Inflammatory macrophage treated with lipopolysaccharide for 1 hour (primary cell): ENCODE data around the gene HOPX.

ENCODE experiments used
- DNase-seq, 2 donors: peaks; one replicate each; pipeline ENCODE4 v3.0.0-alpha.2; 2020 to 2022

HOPX gene

DNA sequence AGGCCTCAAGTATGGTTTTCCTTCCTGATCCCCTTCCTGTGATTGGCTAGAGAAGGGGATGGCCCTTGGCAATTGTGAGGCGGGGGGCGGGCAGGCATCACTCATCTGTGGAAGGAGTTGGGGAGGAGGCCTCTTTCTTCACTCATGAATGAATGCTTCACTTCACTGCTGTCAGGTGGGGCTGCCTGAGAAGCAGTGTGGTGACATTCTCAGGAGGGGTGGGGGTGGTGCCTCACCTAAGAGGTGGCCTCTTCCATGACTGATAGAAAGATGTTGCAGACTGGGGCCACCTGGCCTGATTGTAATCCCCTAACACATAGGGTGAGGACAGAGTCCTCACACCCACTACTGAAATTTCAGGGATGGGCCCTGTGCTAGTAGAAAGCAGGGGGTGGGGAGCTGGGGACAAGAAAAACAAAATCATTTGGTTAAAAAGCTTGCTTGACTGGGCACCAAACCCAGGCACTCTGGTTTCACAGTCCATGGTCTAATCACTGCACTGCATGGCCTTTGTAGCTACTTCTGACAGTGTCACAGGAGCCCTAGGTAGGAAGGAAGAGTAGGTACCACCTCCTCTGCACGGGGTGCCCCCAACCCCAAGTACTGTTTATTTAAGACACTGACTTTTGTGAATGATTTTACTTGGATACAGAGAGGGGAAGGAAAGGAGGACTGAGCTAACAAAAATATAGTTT is 5.6 kb upstream of the HOPX start:
- no peak for DNase-seq

DNA sequence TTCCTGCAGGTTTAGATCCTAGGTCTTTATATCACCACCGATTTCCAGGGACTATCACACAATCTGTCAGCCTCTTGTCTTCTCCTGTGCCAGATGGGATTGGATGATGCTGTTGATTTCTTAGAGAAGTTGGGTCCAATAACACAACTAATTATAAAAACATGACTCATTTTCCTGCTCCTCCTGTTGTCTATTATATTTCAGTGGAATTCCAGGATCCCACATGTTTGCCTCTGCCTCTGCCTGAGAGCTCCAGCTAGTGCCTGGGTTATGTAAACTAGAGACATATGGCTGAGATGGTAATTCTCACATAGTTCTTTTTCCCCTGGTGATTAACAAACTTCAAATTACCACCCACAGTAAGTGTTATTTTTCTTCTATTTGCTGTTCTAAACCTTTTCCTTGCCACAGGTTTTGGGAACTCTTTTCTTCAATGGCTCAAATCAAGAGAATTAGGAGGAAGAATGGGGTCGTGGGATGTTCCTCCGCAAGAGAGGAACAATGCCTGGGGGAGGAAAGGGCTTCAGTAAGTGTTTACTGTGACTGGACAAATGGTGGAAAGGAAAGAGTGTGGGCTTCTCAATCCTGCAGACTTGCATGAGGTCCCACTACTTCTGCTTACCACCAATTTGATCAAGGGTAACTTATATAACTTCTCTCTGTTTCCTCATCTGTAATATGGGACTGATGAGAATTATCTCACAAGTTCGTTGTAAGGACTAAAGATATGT is 3.4 kb upstream of the HOPX start:
- peak in 1 of 2 donors; percentile 71 for DNase-seq

DNA sequence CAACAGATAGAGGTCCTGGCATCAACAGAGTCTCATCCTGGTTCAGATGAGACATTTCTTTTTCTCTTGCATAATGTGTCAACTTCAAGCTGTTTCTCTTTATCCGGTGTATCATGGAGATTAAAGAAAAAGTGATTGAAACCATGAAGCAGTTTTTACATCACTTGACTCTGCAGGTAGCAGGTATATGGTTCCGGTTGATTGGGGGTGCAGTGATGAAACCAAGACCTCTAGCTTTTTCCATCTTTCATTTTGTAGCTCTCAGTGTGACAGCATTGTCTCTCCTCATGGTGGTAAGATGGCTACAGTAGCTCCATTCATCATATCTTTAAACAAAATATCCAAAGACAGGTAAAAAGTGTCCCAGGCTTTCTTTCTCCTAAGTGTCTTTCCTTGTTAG is 2.4 kb upstream of the HOPX start:
- no peak for DNase-seq

DNA sequence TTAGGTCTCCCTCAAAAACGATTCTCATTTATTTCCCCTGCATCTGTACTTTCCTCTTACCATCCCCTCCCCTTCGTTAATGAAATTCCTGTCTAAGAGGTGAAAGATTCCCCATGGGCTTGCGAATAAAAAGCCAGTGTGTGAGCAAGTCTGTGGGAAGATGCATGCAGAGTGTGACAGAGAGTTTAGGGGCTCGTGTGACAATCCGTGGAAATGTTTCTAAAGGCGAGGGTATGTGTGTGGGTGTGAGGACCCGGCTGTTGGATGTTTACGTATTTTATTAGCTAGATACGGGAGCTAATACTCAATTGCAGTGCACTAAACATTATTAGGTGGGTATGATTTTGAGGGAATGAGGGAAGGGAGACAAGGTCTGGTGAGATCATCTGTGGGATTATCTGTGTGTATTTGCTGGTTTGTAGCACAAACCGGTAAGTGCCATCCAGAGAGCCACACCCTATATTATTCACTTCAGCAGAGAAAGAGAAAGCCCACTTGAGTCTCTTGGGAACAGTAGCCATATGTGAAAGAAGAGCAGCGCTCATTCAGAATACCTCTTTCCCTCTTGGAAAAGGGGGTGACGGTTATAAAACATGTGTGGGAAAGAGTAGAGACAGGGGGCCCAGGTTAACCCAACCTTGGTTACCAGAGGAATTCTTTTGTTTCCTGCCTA is 893 bp upstream of the HOPX start:
- DNase-seq: no peak

DNA sequence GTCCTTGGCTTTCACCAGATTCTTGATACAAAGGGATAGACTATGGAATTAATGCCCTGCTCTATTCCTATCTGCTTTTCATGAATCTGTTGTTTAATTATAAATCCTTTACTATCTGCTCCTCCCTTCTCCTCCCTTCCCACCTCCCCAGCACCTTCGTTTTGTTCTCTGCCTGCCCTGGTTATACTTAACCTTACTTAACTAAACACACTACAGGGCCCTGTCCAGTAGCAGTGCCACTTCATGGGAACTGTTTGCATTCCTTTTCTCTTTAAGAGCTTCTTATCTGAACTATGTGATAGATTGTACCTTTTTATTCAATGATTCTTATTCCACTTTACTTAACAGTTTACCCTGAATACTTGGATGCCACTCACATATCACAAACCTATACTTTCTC is 830 bp downstream of the HOPX start:
- DNase-seq: no peak

DNA sequence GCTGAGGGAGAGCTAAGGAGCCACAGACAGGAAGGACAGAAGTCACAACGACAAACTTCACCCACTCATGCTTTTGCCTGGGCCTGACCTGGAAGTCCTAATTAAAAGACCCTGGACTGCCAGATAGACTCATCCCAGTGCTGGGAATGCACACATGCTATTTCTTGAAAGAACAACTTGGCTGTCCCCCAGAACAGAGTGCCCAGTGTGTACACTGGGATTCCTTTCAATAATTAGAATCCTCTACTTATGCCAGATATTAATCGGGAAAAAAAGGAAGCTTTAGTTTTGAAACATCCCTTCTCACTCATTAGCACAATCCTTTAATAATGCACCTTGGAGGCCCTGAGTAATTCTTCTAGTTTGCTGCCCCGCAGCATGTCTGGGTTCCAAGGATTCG is 3.4 kb downstream of the HOPX start:
- DNase-seq: no peak

DNA sequence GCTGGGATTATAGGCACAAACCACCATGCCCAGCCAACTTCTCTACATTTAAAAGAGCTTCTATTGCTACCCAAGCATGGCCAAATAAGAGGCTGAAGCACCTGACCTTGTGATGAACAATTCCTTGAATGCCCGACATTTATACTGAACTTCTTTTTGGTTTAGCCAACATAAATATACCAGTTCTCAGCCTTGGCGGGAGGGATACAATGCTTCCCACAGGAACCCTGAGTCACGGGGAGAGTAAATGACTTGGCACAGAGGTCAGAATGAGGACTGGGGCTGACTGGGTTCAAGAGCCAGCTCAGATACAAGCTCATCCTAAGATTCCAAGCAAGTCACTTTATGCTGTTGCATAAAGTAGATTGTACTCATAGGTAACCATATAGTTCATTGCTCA is 6.1 kb downstream of the HOPX start:
- no peak for DNase-seq

DNA sequence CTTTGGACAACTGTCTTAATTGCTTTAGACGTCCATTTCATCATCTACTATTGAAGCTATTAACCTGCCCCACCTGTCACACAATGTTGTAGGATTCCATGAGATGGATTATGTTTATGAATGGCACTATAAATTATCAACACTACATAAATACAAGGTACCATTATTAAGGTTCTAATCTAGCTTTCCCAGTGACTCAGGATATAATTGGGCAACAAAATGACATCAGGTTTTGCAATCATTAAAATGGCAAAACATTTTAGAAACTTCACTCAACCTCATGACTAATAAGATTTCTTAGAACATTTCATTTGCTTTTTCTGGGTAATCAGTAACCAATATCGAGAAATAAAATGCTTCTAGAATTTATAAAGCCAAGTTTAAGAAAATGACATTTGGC is 9.2 kb downstream of the HOPX start:
- DNase-seq: peak; percentile 80 to 95

DNA sequence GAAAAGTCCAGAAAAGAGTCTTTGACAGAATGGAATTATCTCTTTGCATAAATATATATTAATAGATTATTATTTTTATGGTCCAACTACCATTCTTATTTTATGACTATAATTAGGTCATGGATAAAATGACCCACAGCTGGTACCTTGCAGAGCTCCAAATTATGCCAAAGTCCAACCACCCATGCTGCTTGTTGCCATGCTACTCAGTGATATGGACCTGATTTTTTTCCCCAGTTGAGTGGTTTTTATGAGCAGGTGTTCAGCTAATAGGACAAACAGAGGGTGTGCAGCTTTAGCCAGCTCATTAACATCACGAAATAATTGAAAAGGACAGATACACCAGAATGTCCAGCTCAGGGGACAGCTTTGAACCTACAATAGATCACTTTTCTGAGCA is 9.7 kb downstream of the HOPX start:
- DNase-seq: no peak

DNA sequence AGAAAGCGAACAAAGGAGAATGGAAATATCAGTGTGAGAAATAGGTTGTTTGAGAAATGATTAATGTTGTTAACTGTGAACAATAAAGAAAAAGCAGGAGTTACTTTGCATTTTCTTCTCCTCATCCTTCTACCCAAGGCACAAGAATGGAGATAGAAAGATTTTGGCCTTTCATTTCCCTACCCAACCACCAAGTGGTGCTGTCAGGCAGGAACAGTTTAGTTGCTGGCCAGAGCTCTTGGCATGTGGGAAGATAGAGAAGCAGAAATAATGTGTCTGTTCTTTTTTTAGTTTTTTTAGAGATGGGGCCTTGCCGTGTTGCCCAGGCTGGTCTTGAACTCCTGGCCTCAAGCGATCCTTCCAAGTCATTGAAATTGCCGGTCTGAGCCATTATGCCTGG is 12.8 kb downstream of the HOPX start:
- DNase-seq: peak in 1 of 2 donors; percentile 20

DNA sequence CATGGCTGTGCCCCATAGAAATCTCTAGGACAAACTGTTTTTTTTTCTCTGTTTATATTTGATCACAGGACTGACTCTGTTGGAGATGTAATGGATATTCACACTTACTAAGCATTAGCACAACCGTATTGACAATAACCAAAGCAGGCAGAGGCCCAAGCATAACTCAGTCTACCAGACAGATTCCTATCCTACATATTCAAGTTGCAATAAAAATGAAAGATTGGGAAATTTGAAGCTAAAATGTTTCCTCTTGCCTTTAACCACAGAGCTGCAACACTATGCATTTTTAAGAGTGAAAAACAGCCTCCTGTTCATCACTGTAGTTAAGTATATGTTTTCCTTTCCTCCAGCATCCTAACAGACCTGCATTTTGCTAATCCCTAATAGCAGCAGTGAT is 13.7 kb downstream of the HOPX start:
- peak in 1 of 2 donors; percentile 18 for DNase-seq

DNA sequence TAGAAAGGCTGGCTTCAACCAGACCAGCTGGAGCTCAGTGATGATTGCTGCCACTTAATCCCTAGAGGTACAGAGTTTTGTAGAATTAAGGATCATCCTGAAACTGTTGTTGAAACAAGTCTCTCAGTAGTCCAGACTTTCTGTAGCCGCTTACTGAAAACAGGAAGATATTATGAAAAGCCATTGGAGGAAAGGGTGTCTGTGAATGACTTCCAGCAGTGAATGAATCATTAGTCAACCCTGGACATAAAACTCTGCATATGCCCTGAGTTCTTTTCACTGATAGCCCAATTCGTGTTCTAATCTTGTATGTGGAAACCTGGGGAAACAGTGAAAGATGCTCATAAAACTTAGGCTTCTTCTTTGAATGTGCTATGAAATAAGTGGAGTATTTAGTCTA is 14.8 kb downstream of the HOPX start:
- DNase-seq: peak; percentile 43 to 53

DNA sequence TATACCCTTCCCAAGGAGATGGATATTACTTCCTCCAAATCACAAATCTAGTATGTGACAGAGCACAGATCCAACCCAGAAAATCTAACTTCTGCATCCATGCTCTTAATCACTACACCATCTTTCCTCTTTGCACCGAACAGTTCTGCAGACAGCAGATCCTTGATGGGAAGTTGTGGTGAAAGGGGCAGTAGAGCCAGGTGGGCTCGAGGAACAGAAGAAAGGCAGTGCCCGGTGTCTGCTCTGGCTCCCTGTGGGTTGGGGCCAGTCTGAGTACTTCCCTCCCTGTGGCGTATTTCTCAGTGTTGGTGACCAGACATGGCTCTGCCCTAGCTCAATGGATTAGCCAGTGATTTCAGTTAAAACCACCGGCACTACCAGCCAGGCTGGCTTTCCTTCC is 15.3 kb downstream of the HOPX start:
- no peak for DNase-seq

DNA sequence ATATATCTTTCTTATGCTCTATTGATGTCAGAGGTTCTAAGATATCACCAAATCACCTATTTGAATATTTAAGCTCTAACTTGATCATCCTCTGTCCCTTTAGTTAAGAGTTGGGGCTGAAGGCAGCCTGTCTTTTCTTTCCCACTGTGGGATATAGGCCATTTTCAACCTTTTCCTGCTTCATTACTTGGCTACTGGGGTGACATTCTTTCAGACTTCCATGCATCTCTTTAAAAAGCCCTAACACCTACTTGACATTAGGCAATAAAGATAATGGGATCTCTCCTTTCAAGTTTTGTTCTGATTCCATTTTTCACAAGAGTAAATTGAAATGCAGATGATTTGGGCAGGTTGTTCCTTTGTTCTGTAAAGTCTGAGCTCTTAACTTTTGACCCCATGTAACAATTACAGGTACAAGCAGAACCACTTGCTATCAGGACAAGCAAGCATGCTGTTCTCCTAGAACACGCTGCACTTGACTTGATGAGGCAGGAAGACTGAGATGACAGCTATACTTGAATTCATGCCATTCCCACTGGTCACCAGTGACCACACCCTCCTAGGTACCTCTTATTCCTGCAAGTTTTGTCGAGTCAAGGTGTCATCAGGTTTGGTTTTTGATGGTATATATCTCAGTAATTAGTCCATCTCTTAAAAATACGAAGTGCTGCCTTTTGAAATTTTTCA is 18.2 kb downstream of the HOPX start:
- DNase-seq: no peak

DNA sequence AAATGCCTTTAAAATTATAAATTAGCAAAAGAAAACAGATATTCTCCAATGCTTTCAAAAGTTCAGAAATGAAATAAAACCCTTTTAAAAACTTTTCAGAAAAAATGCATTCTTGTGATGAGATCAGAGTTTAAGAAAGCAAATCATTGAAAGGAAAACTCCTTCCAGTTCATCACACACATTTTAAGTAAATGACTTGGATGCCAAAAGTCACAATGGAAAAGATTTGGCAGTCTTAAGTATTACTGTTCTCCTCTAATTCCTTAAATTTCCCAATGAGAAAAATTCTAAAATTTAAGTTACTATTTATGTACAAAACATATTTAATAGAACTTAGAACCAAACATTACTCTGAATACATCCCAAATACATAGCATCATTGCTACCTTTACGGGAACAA is 21.1 kb downstream of the HOPX start:
- DNase-seq: no peak

DNA sequence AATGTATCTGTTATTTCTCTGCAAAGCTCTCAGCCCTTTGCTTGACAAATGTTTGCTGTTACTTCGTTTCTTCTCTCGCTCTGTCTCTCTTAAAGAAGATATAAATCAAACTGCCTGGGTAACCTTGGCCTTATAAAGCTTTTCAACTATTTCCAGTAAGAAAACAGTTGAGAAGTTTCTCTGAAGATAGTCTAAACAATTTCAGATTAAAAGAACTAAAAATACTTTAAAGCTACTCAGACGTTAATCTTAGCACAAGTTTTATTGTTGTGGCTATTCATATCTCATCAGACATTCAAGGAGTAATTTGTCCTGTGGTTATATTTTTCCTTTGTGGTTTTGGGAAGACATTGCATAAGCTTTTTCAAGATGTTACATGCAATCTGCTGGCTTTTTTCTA is 22.6 kb downstream of the HOPX start:
- no peak for DNase-seq

DNA sequence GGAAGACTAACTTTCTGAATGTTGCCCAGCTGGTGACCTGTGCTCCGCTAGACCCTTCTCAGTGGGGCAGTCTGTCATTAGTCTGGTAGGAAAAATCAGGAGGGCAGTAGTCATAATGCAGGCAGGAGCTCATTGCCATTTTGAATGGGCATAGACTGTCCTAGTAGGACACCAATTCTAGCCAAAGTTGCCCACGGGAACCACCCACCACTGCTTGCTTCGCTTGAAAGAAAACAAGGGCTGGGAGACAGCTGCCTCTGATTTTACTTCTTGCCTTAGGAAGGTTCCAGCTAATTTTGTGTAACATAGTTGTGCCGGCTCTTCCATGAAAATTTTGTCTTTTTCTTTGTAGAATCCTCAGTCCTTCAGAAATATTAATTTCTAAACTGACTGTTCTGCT is 23.3 kb downstream of the HOPX start:
- DNase-seq: no peak

DNA sequence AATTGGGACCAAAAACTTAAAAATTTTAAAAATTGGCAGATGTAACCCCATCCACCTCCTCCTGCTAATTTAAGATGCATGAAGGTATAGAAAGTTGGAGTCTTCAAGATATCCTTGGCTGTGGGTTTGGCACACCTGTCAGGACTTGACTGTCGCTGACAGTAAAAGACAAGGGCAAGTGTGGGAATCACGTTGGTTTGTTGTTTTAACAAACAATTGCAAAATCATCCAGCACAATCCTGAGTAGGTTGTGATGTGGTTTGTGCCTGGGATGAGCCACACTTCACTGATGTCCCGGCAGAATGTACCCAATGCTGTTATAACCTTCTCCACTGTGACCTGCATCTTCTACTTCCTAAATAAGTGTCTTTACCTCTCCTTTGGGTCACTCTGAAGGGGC is 24.0 kb downstream of the HOPX start:
- DNase-seq: no peak

DNA sequence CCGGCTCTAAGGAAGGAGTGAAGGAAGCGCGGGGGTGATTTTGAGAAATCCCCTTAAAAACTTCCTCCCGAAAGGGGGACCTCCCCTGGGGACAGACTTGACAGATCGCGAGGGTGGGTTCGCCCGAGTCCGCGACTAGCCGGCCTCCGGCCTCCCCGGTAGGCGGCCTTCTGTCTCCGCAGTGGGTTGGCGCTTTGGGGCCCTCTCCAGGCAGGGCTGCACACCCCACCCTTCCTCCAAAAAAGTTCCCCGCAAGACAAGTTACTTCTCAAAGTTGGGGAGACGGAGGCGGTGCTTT is 24.8 kb downstream of the HOPX start:
- DNase-seq: peak; percentile 45 to 68

DNA sequence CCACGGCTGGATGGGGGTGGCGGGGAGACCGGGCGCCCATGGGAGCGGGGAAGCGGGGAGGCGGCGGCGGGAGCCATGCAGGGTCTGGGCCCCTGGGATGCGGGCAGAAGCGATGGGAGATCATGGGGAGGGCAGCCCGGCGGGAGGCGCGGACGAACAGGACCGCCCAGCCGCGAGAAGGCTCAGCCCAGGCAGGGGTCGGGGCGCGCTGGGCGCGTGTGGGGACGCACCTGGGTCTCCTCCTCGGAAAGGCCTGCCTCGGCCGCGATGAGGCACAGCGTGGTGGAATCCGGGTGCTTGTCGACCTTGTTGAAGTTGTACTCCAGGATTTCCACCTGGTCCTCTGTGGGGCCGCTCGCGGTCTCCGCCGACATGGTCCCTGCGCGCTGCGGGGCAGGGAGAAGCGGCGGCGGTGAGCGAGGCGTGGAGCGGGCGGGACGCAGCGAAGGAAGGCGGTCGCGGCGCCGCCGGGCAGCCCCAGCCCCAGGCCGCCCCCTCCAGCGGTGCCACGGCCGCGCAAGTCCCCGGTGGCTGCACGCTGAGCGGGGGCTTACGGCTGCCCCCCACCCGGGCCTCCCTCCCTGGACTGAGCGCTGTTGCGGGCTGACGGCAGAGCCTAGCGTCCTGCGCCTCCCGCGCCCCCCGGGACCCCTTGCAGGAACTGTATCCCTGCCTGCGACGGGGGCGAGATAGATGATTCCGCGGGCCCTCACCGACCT is 25.3 kb downstream of the HOPX start:
- DNase-seq: no peak

DNA sequence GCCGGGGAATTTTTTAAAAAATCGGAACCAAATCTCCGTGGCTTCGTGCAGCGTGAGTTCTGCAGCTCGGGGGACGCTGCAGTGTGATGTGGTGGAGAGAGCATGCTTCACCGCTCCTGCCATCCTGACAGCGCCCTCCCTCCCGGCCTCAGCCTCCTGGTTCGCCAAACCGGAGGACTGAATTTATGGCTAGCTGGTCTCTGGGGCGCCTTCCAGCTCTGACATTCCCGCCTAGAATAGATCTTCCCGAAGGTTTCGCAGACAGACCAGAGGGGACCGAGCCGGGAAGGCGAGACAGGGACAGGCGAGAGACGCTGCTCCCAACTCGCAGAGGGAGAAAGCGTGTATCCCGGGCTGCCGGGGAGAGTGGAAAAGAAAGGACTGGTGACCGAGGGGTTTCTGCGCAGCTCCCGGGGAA is 25.9 kb downstream of the HOPX start:
- DNase-seq: peak in 1 of 2 donors; percentile 23

DNA sequence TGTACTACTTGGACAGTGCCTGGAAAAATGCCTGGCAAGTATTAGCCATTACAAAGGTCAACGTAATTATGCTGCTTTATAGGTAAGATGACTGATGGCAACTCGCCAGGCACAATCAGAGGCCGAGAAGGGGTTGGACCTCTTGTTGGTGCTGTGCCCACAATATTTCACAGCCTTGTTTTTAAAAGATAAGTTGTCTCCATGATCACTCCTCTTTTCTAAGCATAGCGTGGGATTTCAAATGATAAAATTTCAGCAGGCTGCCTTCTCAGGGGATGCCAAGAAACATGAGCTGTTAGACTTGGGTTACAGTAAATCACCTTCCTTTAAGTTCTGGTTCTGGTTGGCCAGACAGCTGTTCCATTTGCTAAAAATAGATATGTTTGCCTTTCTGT is 26.9 kb downstream of the HOPX start:
- no peak for DNase-seq
